OCI-LY7 (cell line): ENCODE measurements around the gene FIG4.

Experiments
- CTCF ChIP-seq: fragments of 200-600 bp; sonication (generic); conservative IDR thresholded peaks from 2 replicates; pipeline ENCODE4 v1.5.1; 2014; ENCODE audit warnings: mild to moderate bottlenecking, antibody characterized with exemption, low read length, moderate library complexity, mixed read lengths
- EZH2phosphoT487 ChIP-seq: fragments of 200-600 bp; sonication (generic); IDR thresholded peaks from 2 replicates; pipeline ENCODE4 v1.6.1; 2018; ENCODE audit warnings: low read depth, borderline replicate concordance, mild to moderate bottlenecking, mixed run types, antibody characterized with exemption, low read length, moderate library complexity, mixed read lengths

DNA sequence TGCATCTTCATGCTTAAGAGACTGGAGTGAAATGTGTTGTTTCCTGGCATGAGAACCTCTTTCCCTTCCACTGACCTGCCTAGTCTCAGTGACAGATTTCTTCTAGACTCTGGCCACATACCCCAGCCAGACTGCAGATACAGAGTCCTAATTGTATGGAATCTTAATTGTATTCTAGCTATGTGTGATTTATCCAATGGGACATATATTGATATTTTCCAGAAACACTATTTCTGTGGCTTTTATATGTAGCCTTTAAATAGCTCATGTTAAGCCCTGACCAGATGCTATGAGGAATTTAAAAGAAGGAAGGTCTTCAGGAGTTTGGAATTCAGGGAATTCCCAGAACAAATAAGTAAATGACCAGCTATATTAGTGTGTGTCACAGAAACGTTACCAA lies 99.0 kb downstream of the FIG4 start:
- no peak for TF ChIP-seq CTCF
- no peak for TF ChIP-seq EZH2phosphoT487
